Measurements from ENCODE around the gene GINS2.

- no peak for TF ChIP-seq RARB (CRISPR knock-in tag; IDR thresholded peaks at IDR 0.05)
- TF ChIP-seq PPARA (CRISPR knock-in tag; IDR thresholded peaks at IDR 0.05; ENCODE audit: borderline replicate concordance), result no peak
- TF ChIP-seq CREB5 (CRISPR knock-in tag; IDR thresholded peaks at IDR 0.05; ENCODE audit: low read depth), result no peak
- TF ChIP-seq TOX (CRISPR knock-in tag; IDR thresholded peaks at IDR 0.05; ENCODE audit: borderline replicate concordance), result no peak
- no peak for TF ChIP-seq ZNF70 (CRISPR knock-in tag; IDR thresholded peaks at IDR 0.05)
- TF ChIP-seq ESRRG (CRISPR knock-in tag; IDR thresholded peaks at IDR 0.05), result no peak
- TF ChIP-seq ZFP30 (CRISPR knock-in tag; IDR thresholded peaks at IDR 0.05), result no peak
These were observed 8.9 kb downstream of the GINS2 start for GRCh38 chr16:85679870-85680269.
